ENCODE data around the gene FSTL5. TPM values are rescaled to one million over a fixed set of nuclear protein-coding genes. Genes with fewer than 3 reads are reported as not detected.

The FSTL5 gene
- total RNA-seq, 1 experiment from 2014 or later: not detected

DNA sequence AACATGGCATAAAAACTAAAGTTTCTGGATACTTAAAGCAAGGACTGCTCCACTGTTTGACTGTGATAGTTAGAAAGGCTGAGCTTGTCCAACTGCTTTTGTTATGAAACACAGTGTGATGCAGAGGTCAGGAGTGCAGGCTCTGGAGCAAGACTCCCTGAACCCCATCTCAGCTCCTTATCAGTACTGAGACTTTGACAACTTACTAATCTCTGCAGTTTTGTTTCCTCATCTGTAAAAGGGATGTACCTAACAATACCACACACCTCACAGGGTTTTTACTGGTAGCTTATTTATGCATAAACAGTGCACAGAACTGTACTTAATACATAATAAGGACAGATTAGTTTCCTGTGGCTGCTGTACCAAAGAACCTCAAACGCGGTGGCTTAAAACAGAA is 804.3 kb downstream of the FSTL5 start:
- H3K9me2 ChIP-seq (ENCODE audit: insufficient read depth): no peaks in the 10 kb centered on the region
- DNase-seq (ENCODE audit: low read depth, low spot score) (no peak), ATAC-seq (no peak)
- no peak overlapping the region for H3K4me3 ChIP-seq (replicated peaks in 1 of 2; ENCODE audit: low read depth in 1 of 2, low read length in 2 of 2)
- intact Hi-C loops (cut with micrococcal nuclease): no loop called here
- no peaks in the 10 kb centered on the region for H3K9me3 ChIP-seq (ENCODE audit: control insufficient read depth in 1 of 2, insufficient read depth in 1 of 2, low read depth in 1 of 2, low read length in 2 of 2)
- TF ChIP-seq, protein P1, sequence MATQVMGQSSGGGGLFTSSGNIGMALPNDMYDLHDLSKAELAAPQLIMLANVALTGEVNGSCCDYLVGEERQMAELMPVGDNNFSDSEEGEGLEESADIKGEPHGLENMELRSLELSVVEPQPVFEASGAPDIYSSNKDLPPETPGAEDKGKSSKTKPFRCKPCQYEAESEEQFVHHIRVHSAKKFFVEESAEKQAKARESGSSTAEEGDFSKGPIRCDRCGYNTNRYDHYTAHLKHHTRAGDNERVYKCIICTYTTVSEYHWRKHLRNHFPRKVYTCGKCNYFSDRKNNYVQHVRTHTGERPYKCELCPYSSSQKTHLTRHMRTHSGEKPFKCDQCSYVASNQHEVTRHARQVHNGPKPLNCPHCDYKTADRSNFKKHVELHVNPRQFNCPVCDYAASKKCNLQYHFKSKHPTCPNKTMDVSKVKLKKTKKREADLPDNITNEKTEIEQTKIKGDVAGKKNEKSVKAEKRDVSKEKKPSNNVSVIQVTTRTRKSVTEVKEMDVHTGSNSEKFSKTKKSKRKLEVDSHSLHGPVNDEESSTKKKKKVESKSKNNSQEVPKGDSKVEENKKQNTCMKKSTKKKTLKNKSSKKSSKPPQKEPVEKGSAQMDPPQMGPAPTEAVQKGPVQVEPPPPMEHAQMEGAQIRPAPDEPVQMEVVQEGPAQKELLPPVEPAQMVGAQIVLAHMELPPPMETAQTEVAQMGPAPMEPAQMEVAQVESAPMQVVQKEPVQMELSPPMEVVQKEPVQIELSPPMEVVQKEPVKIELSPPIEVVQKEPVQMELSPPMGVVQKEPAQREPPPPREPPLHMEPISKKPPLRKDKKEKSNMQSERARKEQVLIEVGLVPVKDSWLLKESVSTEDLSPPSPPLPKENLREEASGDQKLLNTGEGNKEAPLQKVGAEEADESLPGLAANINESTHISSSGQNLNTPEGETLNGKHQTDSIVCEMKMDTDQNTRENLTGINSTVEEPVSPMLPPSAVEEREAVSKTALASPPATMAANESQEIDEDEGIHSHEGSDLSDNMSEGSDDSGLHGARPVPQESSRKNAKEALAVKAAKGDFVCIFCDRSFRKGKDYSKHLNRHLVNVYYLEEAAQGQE (IDR thresholded peaks at IDR 0.05; ENCODE audit: low read depth): no peak
- TF ChIP-seq ZNF274 (IDR thresholded peaks at IDR 0.05; ENCODE audit: low read depth, low read length): no peak
- no peak for TF ChIP-seq FOSL1 (IDR thresholded peaks at IDR 0.05; ENCODE audit: low read depth)
- TF ChIP-seq RAD21 (IDR thresholded peaks at IDR 0.05; ENCODE audit: low read depth): no peak
- no peak for TF ChIP-seq POLR2A (IDR thresholded peaks at IDR 0.05; ENCODE audit: borderline replicate concordance, extremely low read depth, insufficient read depth, insufficient read length)
- TF ChIP-seq EZH2phosphoT487 (IDR thresholded peaks at IDR 0.05; ENCODE audit: borderline replicate concordance): no peak
- TF ChIP-seq, protein P2, sequence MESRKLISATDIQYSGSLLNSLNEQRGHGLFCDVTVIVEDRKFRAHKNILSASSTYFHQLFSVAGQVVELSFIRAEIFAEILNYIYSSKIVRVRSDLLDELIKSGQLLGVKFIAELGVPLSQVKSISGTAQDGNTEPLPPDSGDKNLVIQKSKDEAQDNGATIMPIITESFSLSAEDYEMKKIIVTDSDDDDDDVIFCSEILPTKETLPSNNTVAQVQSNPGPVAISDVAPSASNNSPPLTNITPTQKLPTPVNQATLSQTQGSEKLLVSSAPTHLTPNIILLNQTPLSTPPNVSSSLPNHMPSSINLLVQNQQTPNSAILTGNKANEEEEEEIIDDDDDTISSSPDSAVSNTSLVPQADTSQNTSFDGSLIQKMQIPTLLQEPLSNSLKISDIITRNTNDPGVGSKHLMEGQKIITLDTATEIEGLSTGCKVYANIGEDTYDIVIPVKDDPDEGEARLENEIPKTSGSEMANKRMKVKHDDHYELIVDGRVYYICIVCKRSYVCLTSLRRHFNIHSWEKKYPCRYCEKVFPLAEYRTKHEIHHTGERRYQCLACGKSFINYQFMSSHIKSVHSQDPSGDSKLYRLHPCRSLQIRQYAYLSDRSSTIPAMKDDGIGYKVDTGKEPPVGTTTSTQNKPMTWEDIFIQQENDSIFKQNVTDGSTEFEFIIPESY (IDR thresholded peaks at IDR 0.05; ENCODE audit: extremely low read depth, insufficient replicate concordance, low read length): no peak
- TF ChIP-seq, protein P3, sequence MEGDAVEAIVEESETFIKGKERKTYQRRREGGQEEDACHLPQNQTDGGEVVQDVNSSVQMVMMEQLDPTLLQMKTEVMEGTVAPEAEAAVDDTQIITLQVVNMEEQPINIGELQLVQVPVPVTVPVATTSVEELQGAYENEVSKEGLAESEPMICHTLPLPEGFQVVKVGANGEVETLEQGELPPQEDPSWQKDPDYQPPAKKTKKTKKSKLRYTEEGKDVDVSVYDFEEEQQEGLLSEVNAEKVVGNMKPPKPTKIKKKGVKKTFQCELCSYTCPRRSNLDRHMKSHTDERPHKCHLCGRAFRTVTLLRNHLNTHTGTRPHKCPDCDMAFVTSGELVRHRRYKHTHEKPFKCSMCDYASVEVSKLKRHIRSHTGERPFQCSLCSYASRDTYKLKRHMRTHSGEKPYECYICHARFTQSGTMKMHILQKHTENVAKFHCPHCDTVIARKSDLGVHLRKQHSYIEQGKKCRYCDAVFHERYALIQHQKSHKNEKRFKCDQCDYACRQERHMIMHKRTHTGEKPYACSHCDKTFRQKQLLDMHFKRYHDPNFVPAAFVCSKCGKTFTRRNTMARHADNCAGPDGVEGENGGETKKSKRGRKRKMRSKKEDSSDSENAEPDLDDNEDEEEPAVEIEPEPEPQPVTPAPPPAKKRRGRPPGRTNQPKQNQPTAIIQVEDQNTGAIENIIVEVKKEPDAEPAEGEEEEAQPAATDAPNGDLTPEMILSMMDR (IDR thresholded peaks at IDR 0.05 in 2 of 3, conservative IDR thresholded peaks at IDR 0.05 in 1 of 3; ENCODE audit: borderline replicate concordance in 1 of 3, insufficient read depth in 1 of 3, low read depth in 2 of 3, low read length in 2 of 3): no peak
- TF ChIP-seq CEBPB (IDR thresholded peaks at IDR 0.05; ENCODE audit: low read depth): no peak
- TF ChIP-seq, protein P4, sequence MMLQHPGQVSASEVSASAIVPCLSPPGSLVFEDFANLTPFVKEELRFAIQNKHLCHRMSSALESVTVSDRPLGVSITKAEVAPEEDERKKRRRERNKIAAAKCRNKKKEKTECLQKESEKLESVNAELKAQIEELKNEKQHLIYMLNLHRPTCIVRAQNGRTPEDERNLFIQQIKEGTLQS (IDR thresholded peaks at IDR 0.05): no peak
- TF ChIP-seq SIN3A (IDR thresholded peaks at IDR 0.05; ENCODE audit: low read depth): no peak
- TF ChIP-seq SRF (IDR thresholded peaks at IDR 0.05; ENCODE audit: low read depth): no peak
- no peak for TF ChIP-seq ELF1 (IDR thresholded peaks at IDR 0.05; ENCODE audit: borderline replicate concordance, low read depth)
- TF ChIP-seq JUND (IDR thresholded peaks at IDR 0.05): no peak
- TF ChIP-seq ZFX (IDR thresholded peaks at IDR 0.05): no peak
- no peak for TF ChIP-seq TCF7L2 (IDR thresholded peaks at IDR 0.05; ENCODE audit: borderline replicate concordance, extremely low read depth, insufficient read depth, insufficient read length)
- TF ChIP-seq, protein P5, sequence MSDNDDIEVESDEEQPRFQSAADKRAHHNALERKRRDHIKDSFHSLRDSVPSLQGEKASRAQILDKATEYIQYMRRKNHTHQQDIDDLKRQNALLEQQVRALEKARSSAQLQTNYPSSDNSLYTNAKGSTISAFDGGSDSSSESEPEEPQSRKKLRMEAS (IDR thresholded peaks at IDR 0.05): no peak
- H3K9ac ChIP-seq (ENCODE audit: low read length): no peak overlapping the region
- ChIA-PET POLR2A (no interaction called here), RAD21 (ENCODE audit: low non-redundant PET in 1 of 2, low total read pairs in 2 of 2, uncharacterized antibody in 2 of 2, unreplicated experiment in 2 of 2) (no interaction called here), CTCF (no interaction called here)
- H3K79me2 ChIP-seq (ENCODE audit: insufficient read depth, low read length): no peaks in the 10 kb centered on the region
- no peaks in the 10 kb centered on the region for H3K27me3 ChIP-seq (ENCODE audit: insufficient read depth, low read length)
- H4K20me1 ChIP-seq (ENCODE audit: insufficient read depth): no peaks in the 10 kb centered on the region
- no peak overlapping the region for H3K4me2 ChIP-seq (ENCODE audit: low read length)
- H3K36me3 ChIP-seq (ENCODE audit: control insufficient read depth in 1 of 2, insufficient read depth in 2 of 2, low read length in 2 of 2): no peaks in the 10 kb centered on the region
- H3K4me1 ChIP-seq (ENCODE audit: control insufficient read depth in 1 of 2, insufficient read depth in 2 of 2, low read length in 2 of 2): no peaks in the 10 kb centered on the region
- no peak overlapping the region for H3K27ac ChIP-seq (ENCODE audit: low read depth, low read length)
- BruUV-seq (replicated peaks): no TSS peak
- H2AFZ ChIP-seq (ENCODE audit: low read depth, low read length, poor library complexity, severe bottlenecking): no peak overlapping the region
